Measurements from ENCODE around the gene DYNLT3. TPM values are rescaled to one million over a fixed set of nuclear protein-coding genes. Genes with fewer than 3 reads are reported as not detected.

DYNLT3 gene
- total RNA-seq: 10 to 100 TPM; 12.6 to 12.7 TPM

DNA sequence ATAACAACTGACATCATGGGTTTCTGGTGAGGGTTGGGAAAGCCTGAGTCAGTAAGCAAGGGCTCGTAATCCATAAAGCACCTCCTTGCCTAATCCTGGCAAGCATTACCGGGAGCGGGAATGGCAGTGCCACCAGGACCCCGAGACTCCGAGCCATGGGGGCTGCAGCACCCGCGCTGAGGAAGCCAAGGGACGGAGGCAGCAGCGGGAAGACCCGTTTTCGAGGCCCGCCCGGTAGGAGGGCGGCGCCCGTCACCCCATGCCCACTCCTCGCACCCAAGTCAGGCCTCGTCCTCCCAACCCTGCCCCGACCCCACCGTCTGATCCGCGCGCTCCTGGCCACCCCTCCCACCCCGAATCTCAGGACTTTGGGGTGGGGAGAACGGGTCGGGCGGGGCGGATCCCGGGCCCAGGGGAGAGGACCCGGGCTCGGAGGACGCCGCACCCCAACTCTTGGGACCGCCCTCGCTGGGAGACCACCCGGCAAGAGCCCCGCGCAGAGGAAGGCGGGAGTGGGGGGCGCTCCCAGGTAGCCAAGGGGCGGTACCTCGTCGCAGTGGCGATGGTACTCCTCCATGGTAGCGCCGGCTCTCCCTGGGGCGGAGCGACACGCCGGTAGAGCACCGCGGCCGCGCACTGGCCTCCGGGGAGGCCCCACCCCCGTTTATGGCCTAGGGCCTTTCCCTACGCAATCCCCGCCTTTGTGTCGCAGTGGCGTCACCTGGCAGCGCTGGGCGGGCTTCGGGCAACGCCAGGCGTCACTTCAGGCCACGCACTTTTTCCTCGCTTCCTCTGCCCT lies at the start of gene DYNLT3:
Gene DYNLT3 (minus strand): TSS at position 638 of the 799 bp plus-strand sequence. CDS start 61 bp downstream, at position 577.
- peak; percentile 98 for ATAC-seq
- H3K36me3 Mint-ChIP-seq: peaks cover 4% of the 10 kb centered on the region
- no peaks in the 10 kb centered on the region for H3K9me3 Mint-ChIP-seq (ENCODE audit: low read depth)
- DNase-seq: peak; percentile 88
- peak within 1 kb of the TSS; percentile 72 for H3K4me3 Mint-ChIP-seq
- peaks cover 22% of the 10 kb centered on the region for H3K4me1 Mint-ChIP-seq
- CTCF ChIA-PET: interaction anchor here (1.3 kb wide), 1 partner anchor 480 kb away, joined by 4 read pairs; the partner anchor contains the start of gene RPGR
- no peaks in the 10 kb centered on the region for H3K27me3 Mint-ChIP-seq
- H3K27ac Mint-ChIP-seq: peak within 1 kb of the TSS; percentile 86

DNA sequence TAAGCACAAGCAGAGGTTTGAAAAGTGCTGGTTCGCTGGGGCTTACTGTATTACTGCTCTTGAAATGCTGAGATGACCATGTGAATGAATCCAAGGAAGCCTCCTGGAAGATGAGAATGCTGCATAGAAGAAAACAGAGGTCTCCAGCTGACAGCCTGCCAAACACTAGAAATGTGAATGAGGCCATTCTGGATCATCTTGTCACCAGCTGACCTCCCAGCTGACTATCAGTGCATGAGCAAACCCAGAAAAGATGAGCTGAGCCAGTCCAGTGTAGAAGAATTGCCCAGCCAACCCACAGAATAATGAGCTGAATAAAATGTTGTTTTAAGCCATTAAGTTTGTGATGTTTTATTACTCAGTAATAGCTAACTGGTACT lies 49.1 kb upstream of the DYNLT3 start:
- Mint-ChIP-seq H3K27me3 (peaks cover 5% of the 10 kb centered on the region), H3K9me3 (ENCODE audit: low read depth) (no peaks in the 10 kb centered on the region), H3K36me3 (no peaks in the 10 kb centered on the region), H3K4me1 (no peaks in the 10 kb centered on the region), H3K4me3 (no peak overlapping the region), H3K27ac (no peak overlapping the region)
- CTCF ChIA-PET: no interaction called here
- ATAC-seq (no peak), DNase-seq (no peak)

GRCh38 chrX:37895795-37896510 lies 48.6 kb upstream of the DYNLT3 start:
- Mint-ChIP-seq H3K36me3 (no peaks in the 10 kb centered on the region), H3K4me1 (no peaks in the 10 kb centered on the region), H3K9me3 (ENCODE audit: low read depth) (no peaks in the 10 kb centered on the region), H3K27me3 (peaks cover 5% of the 10 kb centered on the region), H3K27ac (no peak overlapping the region), H3K4me3 (no peak overlapping the region)
- ATAC-seq (no peak), DNase-seq (no peak)
- CTCF ChIA-PET: no interaction called here

DNA sequence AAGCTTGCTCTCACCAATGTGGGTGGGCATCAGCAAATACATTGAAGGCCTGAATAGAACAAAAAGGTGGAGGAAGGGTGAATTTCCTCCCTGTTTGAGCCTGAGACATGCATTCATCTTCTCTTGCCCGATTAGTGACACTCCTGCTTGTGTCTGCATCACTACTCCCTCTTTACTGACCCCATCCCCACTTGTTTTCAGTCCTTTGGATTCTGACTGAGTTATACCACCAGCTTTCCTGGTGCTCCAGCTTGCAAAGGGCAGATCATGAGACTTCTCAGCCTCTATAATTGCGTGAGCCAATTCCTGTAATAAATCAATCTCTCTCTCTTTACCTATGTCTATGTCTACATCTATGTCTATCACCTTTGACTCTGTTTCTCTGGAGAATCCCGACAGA lies 47.4 kb upstream of the DYNLT3 start:
- H3K9me3 Mint-ChIP-seq (ENCODE audit: low read depth): no peaks in the 10 kb centered on the region
- DNase-seq (no peak), ATAC-seq (no peak)
- peaks cover 5% of the 10 kb centered on the region for H3K27me3 Mint-ChIP-seq
- CTCF ChIA-PET: no interaction called here
- no peak overlapping the region for H3K4me3 Mint-ChIP-seq
- no peaks in the 10 kb centered on the region for H3K4me1 Mint-ChIP-seq
- H3K27ac Mint-ChIP-seq: no peak overlapping the region
- no peaks in the 10 kb centered on the region for H3K36me3 Mint-ChIP-seq

DNA sequence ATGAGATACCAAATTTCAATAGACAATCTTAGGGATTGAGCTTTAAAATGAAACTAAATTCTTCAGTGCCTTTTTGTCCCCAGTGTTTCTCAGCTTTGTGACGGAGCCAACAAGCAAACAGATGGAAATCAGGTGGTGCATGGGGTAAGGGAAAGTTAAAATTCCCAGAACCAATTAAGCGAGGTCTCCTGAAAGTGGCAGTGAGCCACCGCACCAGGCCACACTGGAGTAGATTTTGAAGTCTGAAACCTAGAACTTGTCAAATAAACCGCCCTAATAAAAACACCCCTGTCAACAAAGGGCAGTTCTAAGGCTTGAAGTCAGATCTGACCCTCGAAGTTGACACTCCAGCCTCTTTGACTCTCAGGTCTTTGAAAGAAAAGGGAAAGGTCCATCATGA lies 40.6 kb upstream of the DYNLT3 start:
- no peak for ATAC-seq

GRCh38 chrX:37887347-37887746 lies 40.0 kb upstream of the DYNLT3 start:
- ATAC-seq (no peak), DNase-seq (no peak)
- no peaks in the 10 kb centered on the region for H3K4me1 Mint-ChIP-seq
- H3K4me3 Mint-ChIP-seq: no peak overlapping the region
- CTCF ChIA-PET: no interaction called here
- no peaks in the 10 kb centered on the region for H3K9me3 Mint-ChIP-seq (ENCODE audit: low read depth)
- no peak overlapping the region for H3K27ac Mint-ChIP-seq
- H3K27me3 Mint-ChIP-seq: peaks cover 1% of the 10 kb centered on the region
- H3K36me3 Mint-ChIP-seq: no peaks in the 10 kb centered on the region

More for the DNA sequence above, 40.6 kb upstream of the DYNLT3 start:
- H3K27ac Mint-ChIP-seq: no peak overlapping the region
- H3K4me3 Mint-ChIP-seq: no peak overlapping the region
- DNase-seq: no peak
- no peaks in the 10 kb centered on the region for H3K27me3 Mint-ChIP-seq
- CTCF ChIA-PET: no interaction called here
- no peaks in the 10 kb centered on the region for H3K9me3 Mint-ChIP-seq (ENCODE audit: low read depth)
- no peaks in the 10 kb centered on the region for H3K36me3 Mint-ChIP-seq
- no peaks in the 10 kb centered on the region for H3K4me1 Mint-ChIP-seq

GRCh38 chrX:37883196-37883595 lies 35.8 kb upstream of the DYNLT3 start:
- no peak overlapping the region for H3K27ac Mint-ChIP-seq
- H3K9me3 Mint-ChIP-seq (ENCODE audit: low read depth): no peaks in the 10 kb centered on the region
- no peaks in the 10 kb centered on the region for H3K4me1 Mint-ChIP-seq
- H3K4me3 Mint-ChIP-seq: no peak overlapping the region
- DNase-seq (no peak), ATAC-seq (no peak)
- CTCF ChIA-PET: no interaction called here
- H3K27me3 Mint-ChIP-seq: peaks cover 11% of the 10 kb centered on the region
- H3K36me3 Mint-ChIP-seq: no peaks in the 10 kb centered on the region

DNA sequence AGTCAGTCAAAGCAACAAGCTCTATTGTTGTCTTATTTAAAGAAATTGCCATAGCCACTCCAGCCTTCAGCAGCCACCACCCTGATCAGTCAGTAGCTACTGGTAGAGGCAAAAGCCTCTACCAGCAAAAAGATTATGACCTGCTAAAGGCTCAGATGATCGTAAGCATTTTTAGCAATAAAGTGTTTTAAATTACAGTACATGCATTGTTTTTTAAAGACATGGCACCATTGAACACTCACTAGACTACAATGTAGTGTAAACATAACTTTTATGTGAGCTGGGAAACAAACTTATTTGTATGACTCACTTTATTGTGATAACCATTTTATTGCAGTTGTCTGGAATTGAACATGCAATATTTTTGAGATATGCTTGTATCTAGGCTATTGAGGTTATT lies 32.3 kb upstream of the DYNLT3 start:
- CTCF ChIA-PET: no interaction called here
- Mint-ChIP-seq H3K27me3 (peaks cover 11% of the 10 kb centered on the region), H3K9me3 (ENCODE audit: low read depth) (no peaks in the 10 kb centered on the region), H3K27ac (no peak overlapping the region), H3K4me1 (no peaks in the 10 kb centered on the region), H3K36me3 (no peaks in the 10 kb centered on the region), H3K4me3 (no peak overlapping the region)
- DNase-seq (no peak), ATAC-seq (no peak)

- no peak for ATAC-seq
- CTCF ChIA-PET: no interaction called here
- H3K36me3 Mint-ChIP-seq: no peaks in the 10 kb centered on the region
Observed at GRCh38 chrX:37876716-37877115, 29.3 kb upstream of the DYNLT3 start.

DNA sequence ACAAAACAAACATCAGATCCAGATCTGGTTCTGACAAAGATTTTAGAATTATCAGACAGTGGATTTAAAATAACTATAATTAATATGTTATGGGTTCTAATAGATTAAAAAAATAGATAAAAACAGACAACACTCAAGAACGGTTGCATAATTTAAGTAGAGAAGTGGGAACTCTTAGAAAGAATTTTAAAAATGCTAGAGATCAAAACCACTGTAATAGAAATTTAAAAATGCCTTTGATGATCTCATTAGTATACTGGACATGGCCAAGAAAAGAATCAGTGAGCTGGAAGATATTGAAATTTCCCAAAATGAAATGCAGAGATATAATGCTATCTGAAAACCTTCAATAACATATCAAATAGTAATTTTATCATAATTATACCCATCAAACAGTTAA lies 28.3 kb upstream of the DYNLT3 start:
- Mint-ChIP-seq H3K27ac (no peak overlapping the region), H3K36me3 (no peaks in the 10 kb centered on the region), H3K4me3 (no peak overlapping the region), H3K9me3 (ENCODE audit: low read depth) (no peaks in the 10 kb centered on the region), H3K27me3 (peaks cover 9% of the 10 kb centered on the region), H3K4me1 (peaks cover 4% of the 10 kb centered on the region)
- CTCF ChIA-PET: no interaction called here
- DNase-seq (no peak), ATAC-seq (no peak)

More at GRCh38 chrX:37876716-37877115, 29.3 kb upstream of the DYNLT3 start:
- Mint-ChIP-seq H3K27me3 (peaks cover 9% of the 10 kb centered on the region), H3K9me3 (ENCODE audit: low read depth) (no peaks in the 10 kb centered on the region), H3K4me1 (no peaks in the 10 kb centered on the region), H3K4me3 (no peak overlapping the region), H3K27ac (no peak overlapping the region)
- DNase-seq: no peak

GRCh38 chrX:37873220-37873619 lies 25.8 kb upstream of the DYNLT3 start:
- Mint-ChIP-seq H3K36me3 (peaks cover 4% of the 10 kb centered on the region), H3K4me1 (peaks cover 4% of the 10 kb centered on the region), H3K4me3 (no peak overlapping the region), H3K9me3 (ENCODE audit: low read depth) (peaks cover 11% of the 10 kb centered on the region), H3K27me3 (peaks cover 5% of the 10 kb centered on the region), H3K27ac (no peak overlapping the region)
- no peak for DNase-seq
- no peak for ATAC-seq
- CTCF ChIA-PET: no interaction called here

DNA sequence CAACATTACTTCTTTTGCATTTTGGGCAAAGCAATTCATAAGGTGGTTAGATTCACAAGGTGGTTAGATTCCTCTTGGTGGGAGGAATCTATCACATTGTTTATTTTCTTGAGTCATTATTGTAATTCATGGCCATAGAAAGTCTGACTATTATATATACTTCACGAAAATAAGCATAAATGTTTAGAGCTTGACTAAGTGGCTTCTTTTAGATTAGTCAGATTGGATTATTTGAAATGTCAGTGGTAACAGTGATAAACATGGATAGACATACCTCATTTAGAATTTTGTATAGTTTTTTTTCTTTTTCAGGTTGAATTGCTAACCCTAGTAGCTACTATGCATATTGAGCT lies 24.9 kb upstream of the DYNLT3 start:
- CTCF ChIA-PET: no interaction called here
- Mint-ChIP-seq H3K36me3 (peaks cover 6% of the 10 kb centered on the region), H3K27me3 (peaks cover 5% of the 10 kb centered on the region), H3K4me3 (no peak overlapping the region), H3K4me1 (peaks cover 10% of the 10 kb centered on the region), H3K9me3 (ENCODE audit: low read depth) (peaks cover 11% of the 10 kb centered on the region), H3K27ac (no peak overlapping the region)
- ATAC-seq: no peak
- DNase-seq: no peak

GRCh38 chrX:37871626-37872302 lies 24.4 kb upstream of the DYNLT3 start:
- ATAC-seq (peak; percentile 76), DNase-seq (peak; percentile 49)
- CTCF ChIA-PET: no interaction called here
- peaks cover 10% of the 10 kb centered on the region for H3K4me1 Mint-ChIP-seq
- H3K4me3 Mint-ChIP-seq: no peak overlapping the region
- H3K27ac Mint-ChIP-seq: no peak overlapping the region
- H3K27me3 Mint-ChIP-seq: peaks cover 5% of the 10 kb centered on the region
- peaks cover 9% of the 10 kb centered on the region for H3K36me3 Mint-ChIP-seq
- peaks cover 16% of the 10 kb centered on the region for H3K9me3 Mint-ChIP-seq (ENCODE audit: low read depth)

Measured in activated CD8-positive, alpha-beta memory T cell treated with anti-CD3 and anti-CD28 coated beads, Interleukin-2, amount 10 ng/mL, durations not matched to agents 7 days and 5 days (primary cell).